Thyroid gland (tissue), 4 donors: Measurements from ENCODE around the gene JCHAIN. TPM values are rescaled to one million over a fixed set of nuclear protein-coding genes. Genes with fewer than 3 reads are reported as not detected.

Experiments used
- DNase-seq, 2 donors: peaks; one replicate each; pipeline ENCODE4 v3.0.0-alpha.2; 2019
- H3K27ac ChIP-seq, 3 donors: fragments of 200-600 bp; sonication (generic); 1 replicate in 2 of 3; 2 replicates in 1 of 3; pipeline ENCODE4 v1.5.1; 2016 to 2019; ENCODE audit warnings: mild to moderate bottlenecking in 1 of 3, moderate library complexity in 1 of 3
- H3K27me3 ChIP-seq: fragments of 200-600 bp; sonication (generic); one replicate; pipeline ENCODE4 v1.5.1; 2019
- H3K36me3 ChIP-seq, 2 donors: fragments of 200-600 bp; sonication (generic); one replicate each; pipeline ENCODE4 v1.5.1; 2016 to 2019
- H3K4me1 ChIP-seq, 2 donors: fragments of 200-600 bp; sonication (generic); one replicate each; pipeline ENCODE4 v1.5.1; 2017 to 2019
- H3K4me3 ChIP-seq, 3 donors: fragments of 200-600 bp; sonication (generic); replicated peaks in 1 of 3; 1 replicate in 2 of 3; 2 replicates in 1 of 3; pipeline ENCODE4 v1.5.1; 2016; ENCODE audit warnings: mild to moderate bottlenecking in 1 of 3
- H3K9me3 ChIP-seq: fragments of 200-600 bp; sonication (generic); one replicate; pipeline ENCODE4 v1.5.1; 2017
- POLR2A ChIP-seq, 2 donors: fragments of 450-650 bp; IDR thresholded peaks; one replicate each; pipeline ENCODE4 v1.6.1; 2017; ENCODE audit warnings: antibody characterized with exemption in 2 of 2, mild to moderate bottlenecking in 2 of 2, moderate library complexity in 1 of 2
- WGBS, 2 donors: methylation state at CpG; one replicate each; pipeline ENCODE4 v1.1.5; 2017; 5-methylcytosine and 5-hydroxymethylcytosine counted together
- intact Hi-C: fragments of 100-400 bp; cut with DNase I; formaldehyde crosslinking; loops from one replicate; pipeline ENCODE4 v1.15.1; 2023
- total RNA-seq, 4 donors: library from RNA; depleted of rRNA; stranded (reverse); fragments of >200 nt; gene quantifications; one replicate each; pipeline ENCODE4 v1.2.3, GENCODE V29; 2016
- TF ChIP-seq, protein P1 (sequence below), 6 experiments: fragments of 200-600 bp in 3 of 6; fragments of 450-650 bp in 3 of 6; sonication (generic) in 3 of 6; IDR thresholded peaks; one replicate each; pipeline ENCODE4 v1.5.1; 2016 to 2019; ENCODE audit warnings: antibody characterized with exemption in 6 of 6, mild to moderate bottlenecking in 2 of 6, inconsistent platforms in 1 of 6, moderate library complexity in 1 of 6

Gene JCHAIN
- total RNA-seq, 4 donors from 2014 or later: 0.67 to 154 (median 3.7) TPM; not detected in 1

DNA sequence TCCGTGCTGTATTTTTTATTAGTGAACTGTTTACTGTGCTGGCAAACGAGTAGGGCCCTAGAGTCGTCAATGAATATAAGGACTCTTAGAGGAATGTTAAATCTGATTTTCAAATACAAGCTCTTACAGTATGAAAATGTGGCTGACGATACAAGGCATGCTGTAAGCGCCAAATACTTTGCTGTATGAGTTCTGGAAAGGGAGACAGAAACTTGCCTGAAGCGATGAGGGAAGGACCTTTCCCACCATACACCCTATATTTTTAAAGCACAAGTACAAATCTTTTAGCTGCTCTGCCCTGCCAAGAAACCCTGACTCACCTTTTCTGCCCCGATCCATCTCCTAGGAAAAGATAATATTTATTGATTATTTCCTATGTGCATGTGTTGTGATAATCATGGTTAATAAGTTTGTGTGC, 39.7 kb upstream of the JCHAIN start:
- H3K27ac ChIP-seq: peak overlapping the region; percentile 82 to 98 (median 94)
- 10 to 11% methylated on average over 7 of the region's 7 CpGs for WGBS, 2 donors
- peak overlapping the region; percentile 75 to 86 (median 78) for H3K4me3 ChIP-seq
- no peaks in the 10 kb centered on the region for H3K36me3 ChIP-seq
- TF ChIP-seq, protein P1, sequence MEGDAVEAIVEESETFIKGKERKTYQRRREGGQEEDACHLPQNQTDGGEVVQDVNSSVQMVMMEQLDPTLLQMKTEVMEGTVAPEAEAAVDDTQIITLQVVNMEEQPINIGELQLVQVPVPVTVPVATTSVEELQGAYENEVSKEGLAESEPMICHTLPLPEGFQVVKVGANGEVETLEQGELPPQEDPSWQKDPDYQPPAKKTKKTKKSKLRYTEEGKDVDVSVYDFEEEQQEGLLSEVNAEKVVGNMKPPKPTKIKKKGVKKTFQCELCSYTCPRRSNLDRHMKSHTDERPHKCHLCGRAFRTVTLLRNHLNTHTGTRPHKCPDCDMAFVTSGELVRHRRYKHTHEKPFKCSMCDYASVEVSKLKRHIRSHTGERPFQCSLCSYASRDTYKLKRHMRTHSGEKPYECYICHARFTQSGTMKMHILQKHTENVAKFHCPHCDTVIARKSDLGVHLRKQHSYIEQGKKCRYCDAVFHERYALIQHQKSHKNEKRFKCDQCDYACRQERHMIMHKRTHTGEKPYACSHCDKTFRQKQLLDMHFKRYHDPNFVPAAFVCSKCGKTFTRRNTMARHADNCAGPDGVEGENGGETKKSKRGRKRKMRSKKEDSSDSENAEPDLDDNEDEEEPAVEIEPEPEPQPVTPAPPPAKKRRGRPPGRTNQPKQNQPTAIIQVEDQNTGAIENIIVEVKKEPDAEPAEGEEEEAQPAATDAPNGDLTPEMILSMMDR (IDR thresholded peaks at IDR 0.05): no peak
- no peak for TF ChIP-seq POLR2A (IDR thresholded peaks at IDR 0.05)
- no peaks in the 10 kb centered on the region for H3K9me3 ChIP-seq
- H3K4me1 ChIP-seq: peaks cover 20 to 33% of the 10 kb centered on the region in 2 donors
- no peaks in the 10 kb centered on the region for H3K27me3 ChIP-seq
- no peak for DNase-seq
- intact Hi-C loops: loop anchor here (10.0 kb wide), 1 partner anchor 129 kb away; the partner anchor contains the start of gene GRSF1

DNA sequence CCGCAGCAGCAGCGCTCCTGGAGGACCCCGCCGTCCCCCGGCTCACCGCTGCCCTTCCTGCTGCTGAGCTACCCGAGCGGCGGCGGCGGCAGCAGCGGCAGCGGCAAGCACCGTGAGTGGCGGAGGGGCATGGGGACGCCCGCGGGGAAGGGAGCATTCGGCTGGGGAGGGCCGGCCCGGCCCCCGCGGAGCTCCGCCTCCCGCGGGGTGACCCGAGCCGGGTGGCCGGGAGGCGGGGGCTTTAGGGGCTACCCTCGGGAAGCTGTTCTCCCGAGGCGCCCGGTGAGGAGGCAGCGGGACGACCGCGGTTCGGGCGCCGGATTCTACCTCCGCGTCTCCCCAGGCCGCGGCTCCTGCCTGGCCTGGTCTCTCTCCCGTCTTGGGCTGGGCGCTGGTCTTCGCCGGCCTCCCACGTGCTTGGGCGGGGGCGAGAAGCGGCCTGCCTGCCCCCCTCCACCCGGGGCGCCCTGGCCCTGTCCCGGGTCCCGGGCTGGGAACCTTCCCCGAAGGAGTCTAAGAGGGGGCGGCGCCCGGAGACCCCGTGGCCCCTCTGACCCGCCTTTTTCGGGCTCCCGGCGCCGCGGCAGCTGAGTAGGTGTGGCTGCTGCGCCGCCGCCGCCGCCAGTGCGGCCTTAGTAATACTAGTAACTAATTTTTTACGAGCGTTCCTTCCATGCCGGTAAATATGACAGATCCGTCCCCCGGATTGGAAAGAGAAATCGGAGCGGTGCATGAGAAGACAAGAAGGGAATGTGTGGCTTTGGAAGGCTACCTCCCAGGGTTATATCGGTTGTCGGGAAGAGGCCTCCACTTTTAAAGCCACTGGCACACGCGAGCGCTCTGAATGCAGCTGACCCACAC, 39.1 kb upstream of the JCHAIN start:
- peak; percentile 82 to 85 for DNase-seq
- WGBS, 2 donors: 0 to 1% methylated on average over 18 to 25 of the region's 86 CpGs
- Histone ChIP-seq H3K9me3 (no peaks in the 10 kb centered on the region), H3K4me1 (peaks cover 20 to 32% of the 10 kb centered on the region in 2 donors), H3K27me3 (no peaks in the 10 kb centered on the region), H3K27ac (peak overlapping the region; percentile 82 to 98 (median 94)), H3K4me3 (peak overlapping the region; percentile 75 to 86 (median 78)), H3K36me3 (no peaks in the 10 kb centered on the region)
- TF ChIP-seq POLR2A (IDR thresholded peaks at IDR 0.05): peak in 1 of 2 donors; percentile 66
- TF ChIP-seq, protein P1 (IDR thresholded peaks at IDR 0.05): no peak
- intact Hi-C loops: loop anchor here (10.0 kb wide), 1 partner anchor 129 kb away; the partner anchor contains the start of gene GRSF1

DNA sequence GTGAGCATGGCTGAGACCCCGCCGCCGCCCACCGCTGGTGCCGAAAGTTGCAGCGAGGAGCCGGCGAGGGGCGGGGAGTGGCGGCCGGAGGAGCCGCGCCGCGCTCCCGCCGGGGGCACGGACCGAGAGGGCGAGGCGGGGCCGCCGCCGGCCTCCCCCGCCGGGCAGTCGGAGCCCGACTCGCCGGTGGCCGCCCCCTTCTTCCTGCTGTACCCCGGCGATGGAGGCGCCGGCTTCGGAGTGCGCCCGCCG, 38.5 kb upstream of the JCHAIN start:
- Histone ChIP-seq H3K27me3 (no peaks in the 10 kb centered on the region), H3K27ac (peak overlapping the region; percentile 82 to 98 (median 94)), H3K4me3 (peak overlapping the region; percentile 75 to 86 (median 78)), H3K9me3 (no peaks in the 10 kb centered on the region), H3K4me1 (peaks cover 18 to 32% of the 10 kb centered on the region in 2 donors), H3K36me3 (no peaks in the 10 kb centered on the region)
- intact Hi-C loops: loop anchor here (10.0 kb wide), 1 partner anchor 130 kb away; the partner anchor contains the start of gene GRSF1
- no peak for DNase-seq
- no peak for TF ChIP-seq POLR2A (IDR thresholded peaks at IDR 0.05)
- TF ChIP-seq, protein P1 (IDR thresholded peaks at IDR 0.05): no peak
- no CpG with 5 or more reads among the region's 39 CpGs for WGBS, 2 donors

DNA sequence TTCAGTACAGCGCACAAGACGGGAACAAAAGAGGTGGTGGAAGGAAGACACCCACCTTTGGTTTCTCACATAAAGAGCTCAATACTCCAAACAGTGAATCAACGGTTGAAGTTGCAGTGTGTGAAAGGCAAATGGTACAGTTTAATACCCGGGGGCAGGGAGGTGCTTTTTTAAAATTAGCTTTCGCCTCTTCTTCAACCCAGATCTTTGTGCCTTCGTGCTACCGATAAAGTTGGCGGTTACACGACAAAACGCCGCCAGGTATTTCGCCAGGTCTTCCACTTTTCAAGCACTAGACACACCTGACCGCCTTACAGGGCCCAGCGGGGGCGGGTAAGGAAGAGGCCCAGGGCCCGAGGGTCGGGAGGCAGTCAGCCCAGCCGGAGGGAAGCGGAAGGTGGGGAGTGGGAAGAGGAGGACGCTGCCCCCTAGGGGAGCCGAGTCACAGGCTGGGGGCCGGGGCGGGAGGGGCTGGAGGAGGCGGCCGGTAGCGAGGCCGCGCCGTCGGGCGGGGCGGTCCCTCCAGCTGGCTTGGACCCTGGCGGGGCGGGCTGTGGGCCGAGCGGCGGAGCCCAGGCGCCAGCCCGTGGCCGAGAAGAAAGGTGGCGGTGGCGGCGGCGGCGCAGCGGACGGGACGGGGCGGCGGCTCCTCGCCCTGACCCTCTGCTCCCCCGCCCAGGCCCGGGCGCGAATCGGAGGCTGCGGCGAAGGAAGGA, 38.1 kb upstream of the JCHAIN start:
- intact Hi-C loops: loop anchor here (10.0 kb wide), 1 partner anchor 130 kb away; the partner anchor contains the start of gene GRSF1
- DNase-seq: peak; percentile 95 to 96

More for the DNA sequence above, 38.1 kb upstream of the JCHAIN start:
- Histone ChIP-seq H3K4me1 (peaks cover 16 to 30% of the 10 kb centered on the region in 2 donors), H3K9me3 (no peaks in the 10 kb centered on the region), H3K27ac (peak overlapping the region; percentile 82 to 98 (median 94)), H3K36me3 (no peaks in the 10 kb centered on the region), H3K27me3 (no peaks in the 10 kb centered on the region), H3K4me3 (peak overlapping the region; percentile 75 to 86 (median 78))
- WGBS, 2 donors: 1 to 2% methylated on average over 31 to 40 of the region's 58 CpGs
- TF ChIP-seq POLR2A (IDR thresholded peaks at IDR 0.05): peak in 1 of 2 donors; percentile 67
- TF ChIP-seq, protein P1 (IDR thresholded peaks at IDR 0.05): peak in 3 of 6 experiments; percentile 22 to 46 (median 29)
